ENCODE measurements around the gene SV2B.

Gene SV2B

DNA sequence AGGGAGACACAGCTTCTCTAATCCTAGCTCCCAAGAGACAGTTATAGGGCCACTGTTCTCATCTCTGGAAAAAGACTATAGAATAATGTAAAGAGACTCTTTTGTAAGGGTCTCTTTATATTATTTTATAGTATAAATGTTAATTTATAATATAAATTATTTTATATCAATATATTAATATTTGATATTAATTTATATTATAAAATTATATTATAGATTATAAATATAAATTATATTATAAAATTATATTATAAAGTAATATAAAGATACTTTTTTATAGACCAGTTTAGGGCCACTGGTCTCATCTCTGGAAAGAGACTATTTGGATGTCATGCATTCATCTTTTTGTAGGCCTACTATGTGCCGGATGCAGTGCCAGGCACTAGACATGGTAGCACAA, 53.9 kb downstream of the SV2B start:
- no peak overlapping the region for H3K4me3 ChIP-seq (ENCODE audit: extremely low read depth, insufficient read depth, low read length, poor library complexity, severe bottlenecking)
- H3K4me1 ChIP-seq (ENCODE audit: control insufficient read depth, insufficient read depth, low read length, poor library complexity, severe bottlenecking) = no peaks in the 10 kb centered on the region
- no peaks in the 10 kb centered on the region for H3K36me3 ChIP-seq (ENCODE audit: control insufficient read depth, insufficient read depth, low read length)
- 100% methylated on average over 1 of the region's 1 CpG for WGBS, 2 experiments (ENCODE audit: insufficient coverage in 2 of 2)
- no peak overlapping the region for H3K27ac ChIP-seq (ENCODE audit: low read depth, low read length, severe bottlenecking)
- no peaks in the 10 kb centered on the region for H3K9me3 ChIP-seq (ENCODE audit: control insufficient read depth, low read length)

DNA sequence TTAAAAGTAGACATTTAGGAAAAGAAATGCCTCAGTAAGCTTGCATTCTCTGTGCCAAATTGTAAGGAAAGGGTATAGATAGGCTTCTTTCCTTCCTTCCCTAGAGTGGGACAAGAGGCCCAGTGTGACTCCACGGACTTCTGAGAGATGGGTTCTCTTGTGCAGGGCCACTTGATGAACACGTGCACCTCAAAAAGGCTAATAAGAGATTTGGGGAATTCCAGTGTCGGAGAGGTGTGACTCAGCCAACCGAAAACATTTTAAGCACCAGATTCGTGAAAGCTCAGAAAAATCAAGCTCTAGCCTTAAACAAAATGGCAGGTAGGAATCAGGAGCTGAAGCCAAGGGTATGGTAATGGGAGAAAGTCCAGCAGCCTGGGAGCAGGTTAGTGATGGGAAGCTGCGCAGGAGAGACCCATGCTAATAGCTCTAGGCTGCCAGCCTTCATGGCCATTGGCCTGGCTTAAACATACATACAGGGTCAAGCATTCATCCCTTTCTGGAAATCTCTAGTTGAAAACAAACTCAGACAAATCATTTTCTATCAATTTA, 56.2 kb downstream of the SV2B start:
- Histone ChIP-seq H3K27ac (ENCODE audit: low read depth, low read length, severe bottlenecking) (no peak overlapping the region), H3K9me3 (ENCODE audit: control insufficient read depth, low read length) (no peaks in the 10 kb centered on the region), H3K36me3 (ENCODE audit: control insufficient read depth, insufficient read depth, low read length) (no peaks in the 10 kb centered on the region), H3K4me3 (ENCODE audit: extremely low read depth, insufficient read depth, low read length, poor library complexity, severe bottlenecking) (no peak overlapping the region), H3K4me1 (ENCODE audit: control insufficient read depth, insufficient read depth, low read length, poor library complexity, severe bottlenecking) (no peaks in the 10 kb centered on the region)
- 91 to 95% methylated on average over 3 to 5 of the region's 6 CpGs for WGBS, 2 experiments (ENCODE audit: insufficient coverage in 2 of 2)

DNA sequence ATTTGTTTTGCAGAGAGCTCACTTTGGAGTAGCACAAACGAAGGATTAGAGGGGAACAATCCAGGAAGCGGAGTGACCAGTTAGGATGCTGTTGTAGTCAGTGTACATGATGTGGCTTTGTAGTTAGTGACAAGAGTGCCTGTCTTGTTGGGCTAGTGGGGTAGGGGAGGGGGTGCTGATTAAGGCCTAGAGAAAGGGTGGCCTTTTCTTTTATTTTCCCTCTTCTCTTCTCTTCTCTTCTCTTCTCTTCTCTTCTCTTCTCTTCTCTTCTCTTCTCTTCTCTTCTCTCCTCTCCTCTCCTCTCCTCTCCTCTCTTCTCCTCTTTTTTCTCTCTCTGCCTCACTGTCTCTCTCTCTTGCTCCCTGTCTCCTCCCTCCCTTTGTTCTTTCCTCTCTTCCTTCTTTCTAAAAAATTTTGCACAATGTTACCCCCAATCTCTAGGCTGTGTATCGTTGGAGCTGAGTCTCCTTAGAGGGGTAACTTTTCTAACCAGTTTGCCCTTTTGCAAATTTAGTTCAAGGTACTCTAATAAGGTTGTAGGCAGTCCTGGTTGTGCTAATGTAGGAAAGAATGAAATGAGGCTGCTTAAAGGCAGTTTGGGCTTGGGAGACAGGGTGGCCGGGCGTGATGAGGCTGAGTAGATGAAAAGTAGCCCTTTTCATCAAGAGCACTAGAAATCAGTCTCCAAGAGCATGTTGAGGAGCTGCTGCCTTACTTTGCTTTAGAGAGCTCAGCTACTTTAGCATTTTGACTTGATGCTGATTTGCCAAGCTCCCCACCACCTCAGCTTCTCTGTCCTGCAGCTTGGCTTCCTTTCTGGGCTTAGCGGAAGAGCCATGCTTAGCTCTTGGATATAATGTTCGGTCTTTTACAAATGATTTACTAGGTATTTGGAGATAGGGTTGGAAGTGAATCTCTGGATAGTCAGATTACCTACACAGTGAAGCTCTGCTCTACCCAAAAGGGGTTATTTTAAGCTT, 58.6 kb downstream of the SV2B start:
- Histone ChIP-seq H3K36me3 (ENCODE audit: control insufficient read depth, insufficient read depth, low read length) (no peaks in the 10 kb centered on the region), H3K9me3 (ENCODE audit: control insufficient read depth, low read length) (no peaks in the 10 kb centered on the region), H3K4me3 (ENCODE audit: extremely low read depth, insufficient read depth, low read length, poor library complexity, severe bottlenecking) (no peak overlapping the region), H3K27ac (ENCODE audit: low read depth, low read length, severe bottlenecking) (no peak overlapping the region), H3K4me1 (ENCODE audit: control insufficient read depth, insufficient read depth, low read length, poor library complexity, severe bottlenecking) (no peaks in the 10 kb centered on the region)
- 85 to 91% methylated on average over 3 to 4 of the region's 7 CpGs for WGBS, 2 experiments (ENCODE audit: insufficient coverage in 2 of 2)

DNA sequence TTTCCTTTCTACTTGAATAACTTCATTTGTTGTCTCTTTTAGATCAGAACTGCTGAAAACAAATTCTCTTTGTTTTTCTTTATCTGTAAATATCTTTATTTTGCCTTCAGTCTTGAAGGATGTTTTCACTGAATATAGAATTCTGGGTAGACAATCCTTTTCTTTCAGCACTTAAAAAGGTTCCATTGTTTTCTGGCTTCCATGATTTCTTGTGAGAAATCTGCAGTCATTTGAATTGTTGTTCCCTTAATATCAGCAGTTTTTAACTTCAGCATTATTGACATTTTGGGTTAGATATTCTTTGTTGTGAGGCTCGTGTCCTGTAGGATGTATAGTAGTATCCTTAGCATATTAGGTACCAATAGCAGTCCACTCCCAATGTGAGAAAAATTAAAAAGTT, 65.8 kb downstream of the SV2B start:
- Histone ChIP-seq H3K9me3 (ENCODE audit: control insufficient read depth, low read length) (peaks cover 8% of the 10 kb centered on the region), H3K36me3 (ENCODE audit: control insufficient read depth, insufficient read depth, low read length) (no peaks in the 10 kb centered on the region), H3K4me3 (ENCODE audit: extremely low read depth, insufficient read depth, low read length, poor library complexity, severe bottlenecking) (no peak overlapping the region), H3K4me1 (ENCODE audit: control insufficient read depth, insufficient read depth, low read length, poor library complexity, severe bottlenecking) (no peaks in the 10 kb centered on the region), H3K27ac (ENCODE audit: low read depth, low read length, severe bottlenecking) (no peak overlapping the region)
- no CpG with 5 or more reads among the region's 1 CpG for WGBS, 2 experiments (ENCODE audit: insufficient coverage in 2 of 2)

DNA sequence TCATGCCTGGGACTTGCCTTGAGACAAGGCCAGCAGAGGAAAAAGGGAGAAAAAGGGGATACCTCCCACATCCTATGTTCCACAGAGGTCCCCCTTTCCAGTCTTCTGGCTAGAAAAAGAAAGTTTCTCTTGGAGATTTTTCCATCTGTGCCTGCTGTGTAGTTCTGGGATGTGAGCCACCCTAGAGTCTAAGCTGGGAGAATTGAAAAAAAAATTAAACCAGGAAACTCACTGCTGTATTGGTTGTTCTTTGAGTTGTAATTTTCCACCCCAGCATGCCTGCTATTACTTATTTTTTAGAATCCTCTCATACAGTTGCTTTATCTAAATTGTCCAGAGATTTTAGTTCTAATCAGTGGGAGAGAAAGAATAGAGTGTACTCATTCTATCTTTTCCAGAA, 68.4 kb downstream of the SV2B start:
- H3K9me3 ChIP-seq (ENCODE audit: control insufficient read depth, low read length) = peaks cover 8% of the 10 kb centered on the region
- no peaks in the 10 kb centered on the region for H3K36me3 ChIP-seq (ENCODE audit: control insufficient read depth, insufficient read depth, low read length)
- no peaks in the 10 kb centered on the region for H3K4me1 ChIP-seq (ENCODE audit: control insufficient read depth, insufficient read depth, low read length, poor library complexity, severe bottlenecking)
- H3K27ac ChIP-seq (ENCODE audit: low read depth, low read length, severe bottlenecking) = no peak overlapping the region
- no peak overlapping the region for H3K4me3 ChIP-seq (ENCODE audit: extremely low read depth, insufficient read depth, low read length, poor library complexity, severe bottlenecking)

DNA sequence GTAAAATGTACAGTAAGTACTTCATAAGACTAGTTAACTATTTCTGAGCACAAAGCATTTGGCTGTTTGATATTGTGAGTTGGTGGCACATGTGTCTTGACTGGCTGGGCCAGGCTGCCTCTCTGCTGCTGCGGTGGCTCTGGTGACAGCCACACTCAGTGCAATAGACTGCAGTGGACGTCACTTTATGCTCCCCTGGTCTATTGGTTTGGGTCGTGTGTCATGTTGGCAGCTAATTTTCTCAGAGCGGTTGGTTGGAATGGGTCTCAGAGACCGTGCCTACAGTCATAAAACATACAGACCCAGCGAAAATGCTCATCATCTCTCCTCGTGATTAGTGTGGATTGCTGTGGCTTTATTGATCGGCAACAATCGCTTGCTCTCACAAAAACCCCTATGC, 71.3 kb downstream of the SV2B start:
- WGBS, 2 experiments (ENCODE audit: insufficient coverage in 2 of 2) = 78 to 100% methylated on average over 2 to 7 of the region's 9 CpGs
- Histone ChIP-seq H3K27ac (ENCODE audit: low read depth, low read length, severe bottlenecking) (no peak overlapping the region), H3K36me3 (ENCODE audit: control insufficient read depth, insufficient read depth, low read length) (no peaks in the 10 kb centered on the region), H3K4me3 (ENCODE audit: extremely low read depth, insufficient read depth, low read length, poor library complexity, severe bottlenecking) (no peak overlapping the region), H3K4me1 (ENCODE audit: control insufficient read depth, insufficient read depth, low read length, poor library complexity, severe bottlenecking) (no peaks in the 10 kb centered on the region), H3K9me3 (ENCODE audit: control insufficient read depth, low read length) (no peaks in the 10 kb centered on the region)

DNA sequence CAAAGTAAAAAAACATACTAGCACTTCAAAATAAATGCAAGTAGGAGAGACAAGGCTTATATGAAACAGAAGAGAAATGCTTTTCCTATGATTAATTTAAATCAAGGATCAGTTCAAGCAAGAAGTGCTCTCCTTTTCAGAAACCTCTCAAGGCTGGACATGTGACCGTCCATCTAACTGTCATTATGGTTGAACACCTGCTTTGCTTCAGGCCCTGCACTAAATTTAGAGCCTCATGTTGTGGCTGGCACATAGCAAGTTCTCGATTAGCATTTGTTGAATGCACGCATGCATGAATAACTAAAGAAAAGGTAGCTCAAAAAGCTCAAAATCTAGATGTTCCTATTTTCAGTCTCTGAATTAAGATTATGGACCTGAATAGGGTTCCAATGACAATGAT, 82.0 kb downstream of the SV2B start:
- Histone ChIP-seq H3K36me3 (ENCODE audit: control insufficient read depth, insufficient read depth, low read length) (no peaks in the 10 kb centered on the region), H3K4me3 (ENCODE audit: extremely low read depth, insufficient read depth, low read length, poor library complexity, severe bottlenecking) (no peak overlapping the region), H3K4me1 (ENCODE audit: control insufficient read depth, insufficient read depth, low read length, poor library complexity, severe bottlenecking) (no peaks in the 10 kb centered on the region), H3K27ac (ENCODE audit: low read depth, low read length, severe bottlenecking) (no peak overlapping the region), H3K9me3 (ENCODE audit: control insufficient read depth, low read length) (no peaks in the 10 kb centered on the region)
- WGBS, 2 experiments (ENCODE audit: insufficient coverage in 2 of 2) = 94 to 98% methylated on average over 3 of the region's 3 CpGs

DNA sequence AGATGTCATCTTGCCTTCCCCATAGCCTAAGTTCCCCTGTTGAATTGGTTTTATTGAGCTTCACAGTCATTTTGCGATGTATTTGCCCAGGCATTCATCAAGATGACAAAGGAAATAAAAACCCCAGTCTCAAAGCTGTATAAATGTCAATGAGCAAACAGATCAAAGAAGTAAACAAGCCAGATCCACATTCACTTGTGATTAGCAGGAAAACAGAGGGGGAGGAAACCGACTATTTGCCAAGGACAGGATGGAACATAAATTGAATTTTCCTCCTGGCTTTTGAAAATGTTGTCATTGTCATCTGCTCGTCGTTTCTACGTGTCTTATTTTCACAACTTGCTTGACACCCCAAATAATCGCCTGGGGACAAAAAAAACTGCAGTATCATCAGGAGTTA, 83.5 kb downstream of the SV2B start:
- H3K4me1 ChIP-seq (ENCODE audit: control insufficient read depth, insufficient read depth, low read length, poor library complexity, severe bottlenecking) = no peaks in the 10 kb centered on the region
- H3K9me3 ChIP-seq (ENCODE audit: control insufficient read depth, low read length) = no peaks in the 10 kb centered on the region
- H3K4me3 ChIP-seq (ENCODE audit: extremely low read depth, insufficient read depth, low read length, poor library complexity, severe bottlenecking) = no peak overlapping the region
- no peaks in the 10 kb centered on the region for H3K36me3 ChIP-seq (ENCODE audit: control insufficient read depth, insufficient read depth, low read length)
- 75 to 86% methylated on average over 2 to 4 of the region's 6 CpGs for WGBS, 2 experiments (ENCODE audit: insufficient coverage in 2 of 2)
- no peak overlapping the region for H3K27ac ChIP-seq (ENCODE audit: low read depth, low read length, severe bottlenecking)

DNA sequence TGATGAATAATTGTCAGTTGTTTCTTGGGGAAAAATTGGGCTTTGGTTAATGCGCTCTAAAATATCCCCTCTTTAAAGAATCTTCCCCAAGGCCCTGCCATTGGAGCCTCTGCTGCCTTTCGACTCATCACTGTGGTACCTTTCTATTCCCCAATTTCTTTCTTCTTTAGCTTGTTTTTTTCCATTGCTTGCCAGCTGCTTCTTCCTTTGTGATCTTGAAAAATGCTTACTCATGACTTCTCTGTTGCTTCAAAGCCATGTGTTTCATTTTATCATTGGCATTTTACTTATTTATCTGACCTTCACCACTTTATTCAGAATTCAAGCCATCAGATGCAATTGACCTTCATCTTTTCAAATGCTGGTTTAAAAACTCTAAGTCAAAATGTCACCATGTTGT, 84.4 kb downstream of the SV2B start:
- WGBS, 2 experiments (ENCODE audit: insufficient coverage in 2 of 2) = 72 to 75% methylated on average over 1 of the region's 2 CpGs
- H3K4me1 ChIP-seq (ENCODE audit: control insufficient read depth, insufficient read depth, low read length, poor library complexity, severe bottlenecking) = no peaks in the 10 kb centered on the region
- H3K4me3 ChIP-seq (ENCODE audit: extremely low read depth, insufficient read depth, low read length, poor library complexity, severe bottlenecking) = no peak overlapping the region
- H3K27ac ChIP-seq (ENCODE audit: low read depth, low read length, severe bottlenecking) = no peak overlapping the region
- no peaks in the 10 kb centered on the region for H3K9me3 ChIP-seq (ENCODE audit: control insufficient read depth, low read length)
- H3K36me3 ChIP-seq (ENCODE audit: control insufficient read depth, insufficient read depth, low read length) = no peaks in the 10 kb centered on the region

DNA sequence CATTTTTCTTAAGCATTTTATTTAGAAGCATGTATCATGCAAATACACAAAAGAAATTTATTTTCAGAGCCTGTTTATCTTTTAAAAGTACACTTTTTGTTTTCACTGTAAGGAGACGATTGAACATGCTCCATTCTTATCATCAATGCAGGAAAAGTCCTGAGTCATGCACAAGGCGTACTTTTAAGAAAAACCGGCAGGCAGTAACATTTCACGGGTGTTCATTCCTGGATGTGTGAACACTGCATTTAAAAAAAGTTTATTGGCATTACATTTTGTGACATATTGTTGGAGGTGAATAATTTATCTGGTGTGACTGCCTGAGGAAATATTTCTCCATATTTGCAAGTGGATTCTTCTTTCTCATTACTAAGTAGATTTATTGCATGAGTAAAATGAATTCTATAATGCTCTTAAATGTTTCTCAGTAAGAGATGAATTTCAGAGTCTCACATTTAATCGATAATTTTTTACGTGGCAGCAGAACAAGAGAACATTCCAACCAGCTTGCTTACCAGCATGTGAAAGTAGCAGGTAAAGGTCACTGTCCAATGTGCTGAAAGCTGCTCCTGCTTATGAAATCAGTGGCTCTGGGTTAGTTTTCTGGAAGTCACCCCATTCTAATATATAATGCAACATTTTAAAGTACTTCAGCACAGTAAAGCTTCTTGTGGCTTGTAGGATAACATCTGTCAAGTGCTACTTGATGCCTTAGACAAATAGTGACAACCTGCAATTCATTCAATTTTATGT, 87.0 kb downstream of the SV2B start:
- H3K9me3 ChIP-seq (ENCODE audit: control insufficient read depth, low read length) = no peaks in the 10 kb centered on the region

More for the DNA sequence above, 87.0 kb downstream of the SV2B start:
- 81 to 82% methylated on average over 4 of the region's 6 CpGs for WGBS, 2 experiments (ENCODE audit: insufficient coverage in 2 of 2)
- no peak overlapping the region for H3K4me3 ChIP-seq (ENCODE audit: extremely low read depth, insufficient read depth, low read length, poor library complexity, severe bottlenecking)
- no peaks in the 10 kb centered on the region for H3K4me1 ChIP-seq (ENCODE audit: control insufficient read depth, insufficient read depth, low read length, poor library complexity, severe bottlenecking)
- H3K27ac ChIP-seq (ENCODE audit: low read depth, low read length, severe bottlenecking) = no peak overlapping the region
- H3K36me3 ChIP-seq (ENCODE audit: control insufficient read depth, insufficient read depth, low read length) = no peaks in the 10 kb centered on the region
